GM06990 (cell line): ENCODE measurements around the gene MDK.

Source experiments
- DNase-seq: peaks from one replicate; pipeline ENCODE4 v3.0.0-alpha.2; 2011; ENCODE audit not compliant: insufficient read length; ENCODE audit errors: extremely low read depth
- H3K27me3 ChIP-seq: replicated peaks from 2 replicates; pipeline ENCODE4 v1.6.0; 2011; ENCODE audit warnings: low read length; ENCODE audit not compliant: control insufficient read depth, insufficient read depth
- H3K36me3 ChIP-seq: 2 replicates; pipeline ENCODE4 v1.5.1; 2011; ENCODE audit warnings: low read length; ENCODE audit not compliant: control insufficient read depth, insufficient read depth
- H3K4me3 ChIP-seq: replicated peaks from 2 replicates; pipeline ENCODE4 v1.5.1; 2011; ENCODE audit warnings: low read depth, mild to moderate bottlenecking, control low read depth, low read length
- TF ChIP-seq, protein P1 (sequence below): IDR thresholded peaks from 2 replicates; pipeline ENCODE4 v1.5.1; 2011; ENCODE audit warnings: low read length, control low read depth, mild to moderate bottlenecking, inconsistent platforms; ENCODE audit not compliant: insufficient read depth, poor library complexity, severe bottlenecking

The MDK gene

DNA sequence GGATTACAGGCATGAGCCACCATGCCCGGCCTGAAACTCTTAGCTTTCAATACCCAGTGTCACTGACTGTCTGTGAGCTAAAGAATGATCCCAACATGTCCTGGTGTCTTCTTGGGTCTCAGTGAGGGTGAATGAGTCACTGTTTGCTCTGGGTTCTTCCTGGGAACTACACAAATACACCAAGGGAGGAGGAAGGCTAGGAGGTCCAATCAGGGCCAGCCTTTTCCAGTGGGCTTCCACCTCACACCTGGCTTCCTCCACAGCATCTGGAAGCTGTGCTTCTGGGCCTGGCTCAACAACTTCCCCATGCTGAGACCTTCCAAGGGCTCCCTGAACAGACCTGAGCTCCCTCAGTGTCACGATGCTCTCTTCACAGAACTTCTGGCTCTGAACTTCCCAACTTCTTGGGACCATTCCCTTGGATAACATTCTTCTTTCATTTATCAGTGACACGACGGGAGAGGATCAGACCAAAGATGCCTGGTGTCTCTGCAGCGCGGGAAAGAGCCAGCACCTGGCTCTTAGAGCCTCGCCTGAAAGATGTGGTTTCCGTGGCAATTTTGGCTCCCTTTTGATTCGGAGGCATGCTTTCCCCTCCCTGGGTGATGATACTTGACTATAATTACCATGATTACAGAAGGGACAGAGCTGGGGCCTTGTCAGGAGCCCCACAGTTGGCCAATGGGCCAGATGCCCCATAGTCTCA is 32.4 kb downstream of the MDK start:
- no peak for DNase-seq
- TF ChIP-seq, protein P1, sequence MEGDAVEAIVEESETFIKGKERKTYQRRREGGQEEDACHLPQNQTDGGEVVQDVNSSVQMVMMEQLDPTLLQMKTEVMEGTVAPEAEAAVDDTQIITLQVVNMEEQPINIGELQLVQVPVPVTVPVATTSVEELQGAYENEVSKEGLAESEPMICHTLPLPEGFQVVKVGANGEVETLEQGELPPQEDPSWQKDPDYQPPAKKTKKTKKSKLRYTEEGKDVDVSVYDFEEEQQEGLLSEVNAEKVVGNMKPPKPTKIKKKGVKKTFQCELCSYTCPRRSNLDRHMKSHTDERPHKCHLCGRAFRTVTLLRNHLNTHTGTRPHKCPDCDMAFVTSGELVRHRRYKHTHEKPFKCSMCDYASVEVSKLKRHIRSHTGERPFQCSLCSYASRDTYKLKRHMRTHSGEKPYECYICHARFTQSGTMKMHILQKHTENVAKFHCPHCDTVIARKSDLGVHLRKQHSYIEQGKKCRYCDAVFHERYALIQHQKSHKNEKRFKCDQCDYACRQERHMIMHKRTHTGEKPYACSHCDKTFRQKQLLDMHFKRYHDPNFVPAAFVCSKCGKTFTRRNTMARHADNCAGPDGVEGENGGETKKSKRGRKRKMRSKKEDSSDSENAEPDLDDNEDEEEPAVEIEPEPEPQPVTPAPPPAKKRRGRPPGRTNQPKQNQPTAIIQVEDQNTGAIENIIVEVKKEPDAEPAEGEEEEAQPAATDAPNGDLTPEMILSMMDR: no peak
- H3K36me3 ChIP-seq: peaks cover 16% of the 10 kb centered on the region

DNA sequence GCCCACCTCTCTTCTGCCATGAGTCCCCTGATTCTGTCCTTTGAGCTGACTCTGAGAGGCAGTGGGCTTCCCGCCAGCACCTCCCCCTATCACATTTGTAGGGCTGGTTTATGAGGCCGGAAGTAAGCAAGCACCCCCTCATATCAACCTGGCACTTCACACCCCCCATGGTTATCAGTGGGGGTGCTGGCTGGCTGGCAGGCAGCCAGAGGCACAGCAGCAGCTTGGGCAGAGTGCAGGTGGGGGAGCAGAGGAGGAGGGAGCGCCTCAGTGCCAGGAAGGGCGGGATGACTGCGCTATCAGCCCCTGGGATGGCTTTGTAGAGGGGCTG is 33.0 kb downstream of the MDK start:
- no peak for DNase-seq
- TF ChIP-seq, protein P1: no peak
- H3K36me3 ChIP-seq: peaks cover 16% of the 10 kb centered on the region
- no peak overlapping the region for H3K4me3 ChIP-seq
- no peaks in the 10 kb centered on the region for H3K27me3 ChIP-seq

More for the DNA sequence above, 32.4 kb downstream of the MDK start:
- H3K27me3 ChIP-seq: no peaks in the 10 kb centered on the region
- H3K4me3 ChIP-seq: no peak overlapping the region

DNA sequence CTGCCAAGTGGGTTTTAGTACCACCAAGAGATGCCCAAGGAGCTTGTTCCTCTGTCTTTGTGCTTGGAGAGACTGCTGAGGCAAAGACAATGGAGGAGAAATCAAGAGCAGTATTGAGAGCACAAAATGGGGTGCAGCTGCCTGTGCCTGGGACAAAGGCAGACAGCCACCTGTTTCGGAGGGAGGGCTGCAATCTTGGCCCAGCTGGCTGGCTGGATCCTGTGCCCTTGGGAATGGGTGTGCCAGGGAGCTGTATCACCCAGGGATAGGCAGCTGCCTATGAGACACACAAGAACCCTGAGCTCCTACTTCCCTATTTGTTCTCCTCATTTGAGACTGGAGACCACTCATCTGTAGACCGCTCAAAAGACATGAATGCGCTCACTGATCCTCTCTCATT is 33.4 kb downstream of the MDK start:
- DNase-seq: no peak
- Histone ChIP-seq H3K4me3 (no peak overlapping the region), H3K36me3 (peaks cover 15% of the 10 kb centered on the region), H3K27me3 (no peaks in the 10 kb centered on the region)
- TF ChIP-seq, protein P1: no peak

GRCh38 chr11:46417711-46418110 is 36.2 kb downstream of the MDK start:
- no peak for DNase-seq
- no peak overlapping the region for H3K4me3 ChIP-seq
- H3K36me3 ChIP-seq: peaks cover 15% of the 10 kb centered on the region
- no peaks in the 10 kb centered on the region for H3K27me3 ChIP-seq
- TF ChIP-seq, protein P1: no peak

GRCh38 chr11:46418751-46419150 is 37.3 kb downstream of the MDK start:
- Histone ChIP-seq H3K4me3 (no peak overlapping the region), H3K36me3 (peaks cover 17% of the 10 kb centered on the region), H3K27me3 (no peaks in the 10 kb centered on the region)
- TF ChIP-seq, protein P1: no peak
- no peak for DNase-seq

DNA sequence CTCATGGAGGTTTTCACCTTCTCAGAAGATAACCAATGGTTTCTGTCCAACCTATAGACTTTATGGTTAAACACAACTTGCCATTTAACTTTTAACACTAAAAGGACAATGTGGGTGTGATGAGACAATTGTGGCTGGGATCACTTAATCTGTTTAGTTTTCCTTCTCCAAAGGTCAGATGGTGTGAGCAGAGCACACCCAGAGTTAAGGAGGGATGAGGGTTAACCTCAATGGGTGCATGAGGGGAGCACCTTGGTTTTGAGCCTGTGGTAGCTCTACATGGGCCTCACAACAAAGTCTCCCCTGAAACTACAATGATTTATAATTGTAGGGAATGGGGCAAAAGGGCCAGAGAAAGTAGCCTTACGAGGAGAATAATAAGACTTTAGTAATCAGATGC is 39.0 kb downstream of the MDK start:
- TF ChIP-seq, protein P1: no peak
- H3K36me3 ChIP-seq: peaks cover 5% of the 10 kb centered on the region
- H3K4me3 ChIP-seq: no peak overlapping the region
- H3K27me3 ChIP-seq: no peaks in the 10 kb centered on the region
- no peak for DNase-seq
